ENCODE measurements around the gene LPP.

The LPP gene

GRCh38 chr3:188233320-188233719, 79.4 kb downstream of the LPP start:
- DNase-seq, result peak; percentile 59
- Histone ChIP-seq H3K27me3 (replicated peaks) (no peaks in the 10 kb centered on the region), H3K27ac (peak overlapping the region; percentile 5), H3K4me3 (ENCODE audit: low read depth, low read length) (no peak overlapping the region), H3K36me3 (replicated peaks) (peaks cover 3% of the 10 kb centered on the region)
- in situ Hi-C loops (cut with HindIII; ENCODE audit: low pct_ligation_motif_present, low sequenced_read_pairs), result no loop called here
- TF ChIP-seq CTCF (IDR thresholded peaks at IDR 0.05; ENCODE audit: low read depth, low read length, missing control alignments), result no peak

- H3K4me3 ChIP-seq (ENCODE audit: low read depth, low read length), result no peak overlapping the region
- H3K27me3 ChIP-seq (replicated peaks), result no peaks in the 10 kb centered on the region
- TF ChIP-seq CTCF (IDR thresholded peaks at IDR 0.05; ENCODE audit: low read depth, low read length, missing control alignments), result no peak
- H3K27ac ChIP-seq, result peak overlapping the region; percentile 64
- peaks cover 3% of the 10 kb centered on the region for H3K36me3 ChIP-seq (replicated peaks)
- no peak for DNase-seq
- in situ Hi-C loops (cut with HindIII; ENCODE audit: low pct_ligation_motif_present, low sequenced_read_pairs), result no loop called here
Observed at GRCh38 chr3:188234132-188234531, 80.2 kb downstream of the LPP start.

- no peak for TF ChIP-seq CTCF (IDR thresholded peaks at IDR 0.05; ENCODE audit: low read depth, low read length, missing control alignments)
- H3K36me3 ChIP-seq (replicated peaks), result no peaks in the 10 kb centered on the region
- in situ Hi-C loops (cut with HindIII; ENCODE audit: low pct_ligation_motif_present, low sequenced_read_pairs), result no loop called here
- H3K4me3 ChIP-seq (ENCODE audit: low read depth, low read length), result no peak overlapping the region
- no peak for DNase-seq
- H3K27ac ChIP-seq, result no peak overlapping the region
- no peaks in the 10 kb centered on the region for H3K27me3 ChIP-seq (replicated peaks)
Observed at GRCh38 chr3:188236271-188236670, 82.3 kb downstream of the LPP start.

DNA sequence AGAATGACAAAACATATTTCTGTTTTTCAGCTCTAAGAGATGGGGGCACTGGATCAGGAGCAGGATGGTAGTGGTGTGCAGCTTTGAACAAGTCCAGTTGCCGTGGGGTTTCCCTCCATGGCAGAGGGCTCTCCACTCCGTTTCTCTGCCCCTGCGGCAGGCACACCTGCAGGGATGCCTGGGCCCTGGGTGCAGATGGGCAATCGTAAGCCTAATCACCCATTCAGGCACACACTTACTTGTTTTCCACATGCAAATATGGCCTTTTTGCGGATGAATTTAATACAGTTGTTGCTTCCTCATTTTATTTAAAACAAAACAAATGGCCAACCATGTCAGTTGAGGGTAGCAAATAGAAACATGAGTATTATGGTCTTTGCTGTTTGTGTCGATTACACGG, 85.1 kb downstream of the LPP start:
- Histone ChIP-seq H3K4me3 (ENCODE audit: low read depth, low read length) (no peak overlapping the region), H3K36me3 (replicated peaks) (peaks cover under 1% of the 10 kb centered on the region), H3K27me3 (replicated peaks) (no peaks in the 10 kb centered on the region), H3K27ac (no peak overlapping the region)
- no peak for DNase-seq
- in situ Hi-C loops (cut with HindIII; ENCODE audit: low pct_ligation_motif_present, low sequenced_read_pairs), result no loop called here
- no peak for TF ChIP-seq CTCF (IDR thresholded peaks at IDR 0.05; ENCODE audit: low read depth, low read length, missing control alignments)

GRCh38 chr3:188239577-188239976, 85.6 kb downstream of the LPP start:
- Histone ChIP-seq H3K36me3 (replicated peaks) (peaks cover 2% of the 10 kb centered on the region), H3K27me3 (replicated peaks) (no peaks in the 10 kb centered on the region), H3K27ac (no peak overlapping the region), H3K4me3 (ENCODE audit: low read depth, low read length) (no peak overlapping the region)
- in situ Hi-C loops (cut with HindIII; ENCODE audit: low pct_ligation_motif_present, low sequenced_read_pairs), result no loop called here
- no peak for DNase-seq
- no peak for TF ChIP-seq CTCF (IDR thresholded peaks at IDR 0.05; ENCODE audit: low read depth, low read length, missing control alignments)

DNA sequence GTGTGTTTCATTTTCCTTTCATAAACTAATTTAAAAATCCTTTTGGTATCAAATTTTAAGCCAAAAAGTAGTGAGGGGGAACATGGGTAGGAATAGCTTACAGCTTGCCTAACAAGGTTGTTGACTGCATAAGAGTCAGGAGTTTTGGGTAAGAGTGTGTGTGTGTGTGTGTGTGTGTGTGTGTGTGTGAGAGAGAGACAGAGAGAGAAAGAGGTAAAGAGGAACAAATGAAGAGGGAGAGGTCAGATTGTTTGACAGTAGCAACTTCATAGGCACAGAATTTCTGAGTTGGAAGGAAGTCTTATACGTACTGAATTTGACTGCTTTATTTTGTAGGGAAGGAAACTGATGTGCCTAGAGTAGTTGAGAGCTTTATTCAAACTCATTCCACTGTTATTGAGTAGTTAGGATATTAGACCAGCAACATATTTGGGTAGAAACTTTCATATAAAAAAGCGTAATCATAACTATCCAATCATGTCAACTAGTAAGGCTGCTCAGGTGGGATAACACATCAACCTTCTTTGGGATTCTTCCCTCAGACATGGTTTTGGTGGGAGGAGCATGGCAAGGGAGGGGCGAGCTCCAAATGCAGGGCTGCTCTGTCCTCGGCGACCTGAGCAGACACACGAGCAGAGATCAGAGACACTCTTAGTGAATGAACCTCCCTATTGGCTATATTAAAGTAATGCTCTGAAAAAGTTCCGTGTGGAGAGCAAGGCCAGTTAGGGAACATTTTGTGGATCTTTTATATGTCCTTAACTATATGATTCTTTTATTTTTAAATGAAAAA, 86.4 kb downstream of the LPP start:
- in situ Hi-C loops (cut with HindIII; ENCODE audit: low pct_ligation_motif_present, low sequenced_read_pairs), result no loop called here
- Histone ChIP-seq H3K27me3 (replicated peaks) (no peaks in the 10 kb centered on the region), H3K4me3 (ENCODE audit: low read depth, low read length) (no peak overlapping the region)

More for the DNA sequence above, 86.4 kb downstream of the LPP start:
- Histone ChIP-seq H3K27ac (no peak overlapping the region), H3K36me3 (replicated peaks) (peaks cover 2% of the 10 kb centered on the region)
- DNase-seq, result no peak
- no peak for TF ChIP-seq CTCF (IDR thresholded peaks at IDR 0.05; ENCODE audit: low read depth, low read length, missing control alignments)
